HFFc6 (cell line): ENCODE results near the gene PIP4K2C. TPM values are rescaled to one million over a fixed set of nuclear protein-coding genes. Genes with fewer than 3 reads are reported as not detected.

Source experiments
- DNase-seq: peaks from one replicate; pipeline ENCODE4 v3.0.0-alpha.2; 2018
- H3K27ac Mint-ChIP-seq: 2 replicates; pipeline ENCODE4 v1.8.0; 2020; ENCODE audit warnings: mild to moderate bottlenecking, mixed read lengths
- H3K27me3 Mint-ChIP-seq: 2 replicates; pipeline ENCODE4 v1.8.0; 2021; ENCODE audit warnings: mild to moderate bottlenecking, moderate library complexity, mixed read lengths; ENCODE audit not compliant: insufficient read depth
- H3K36me3 Mint-ChIP-seq: 2 replicates; pipeline ENCODE4 v1.8.0; 2021; ENCODE audit warnings: low read depth, mixed read lengths
- H3K4me1 Mint-ChIP-seq: 2 replicates; pipeline ENCODE4 v1.8.0; 2020; ENCODE audit warnings: low read depth, mixed read lengths
- H3K4me3 Mint-ChIP-seq: 2 replicates; pipeline ENCODE4 v1.8.0; 2020; ENCODE audit warnings: mild to moderate bottlenecking, moderate library complexity, mixed read lengths
- H3K9me3 Mint-ChIP-seq: 2 replicates; pipeline ENCODE4 v1.8.0; 2020; ENCODE audit warnings: mild to moderate bottlenecking, mixed read lengths
- CTCF ChIP-seq: fragments of 200-600 bp; sonication (generic); IDR thresholded peaks from 2 replicates; pipeline ENCODE4 v1.5.0; 2021; ENCODE audit warnings: antibody characterized with exemption, mild to moderate bottlenecking
- total RNA-seq, 6 experiments: library from RNA; stranded (reverse); fragmentation: NEBNext Ultra II Directional; extraction: Animal tissue kit (Norgen Biotek cat#: 25700); gene quantifications; 2 replicates in 1 of 6; 3 replicates in 5 of 6; pipeline ENCODE4 v1.2.3, GENCODE V29; 2021

The PIP4K2C gene
- total RNA-seq, 6 experiments from 2014 or later = 21.1 to 33.1 (median 24.3) TPM

GRCh38 chr12:57603324-57603723 lies 12.3 kb downstream of the PIP4K2C start:
- peak overlapping the region; percentile 91; the same call in 1 of the 2 replicates for H3K27ac Mint-ChIP-seq
- peaks cover 3% of the 10 kb centered on the region; the same call in 1 of the 2 replicates for H3K27me3 Mint-ChIP-seq
- no peaks in the 10 kb centered on the region for H3K9me3 Mint-ChIP-seq
- H3K36me3 Mint-ChIP-seq = no peaks in the 10 kb centered on the region; the same call in 1 of the 2 replicates
- peak overlapping the region; percentile 90 for H3K4me3 Mint-ChIP-seq
- DNase-seq = no peak
- peaks cover 21% of the 10 kb centered on the region for H3K4me1 Mint-ChIP-seq
- no peak for TF ChIP-seq CTCF

GRCh38 chr12:57603815-57604453 lies 12.9 kb downstream of the PIP4K2C start:
- no peaks in the 10 kb centered on the region; the same call in 1 of the 2 replicates for H3K36me3 Mint-ChIP-seq
- no peaks in the 10 kb centered on the region for H3K9me3 Mint-ChIP-seq
- H3K27ac Mint-ChIP-seq = peak overlapping the region; percentile 91
- H3K4me1 Mint-ChIP-seq = peaks cover 21% of the 10 kb centered on the region
- H3K4me3 Mint-ChIP-seq = peak overlapping the region; percentile 90
- H3K27me3 Mint-ChIP-seq = peaks cover 3% of the 10 kb centered on the region; the same call in 1 of the 2 replicates
- no peak for TF ChIP-seq CTCF
- DNase-seq = peak; percentile 45

- Mint-ChIP-seq H3K36me3 (no peaks in the 10 kb centered on the region; the same call in 1 of the 2 replicates), H3K27me3 (peaks cover 3% of the 10 kb centered on the region), H3K4me1 (peaks cover 21% of the 10 kb centered on the region), H3K4me3 (peak within 1 kb of the TSS; percentile 90), H3K27ac (peak within 1 kb of the TSS; percentile 91), H3K9me3 (no peaks in the 10 kb centered on the region)
- TF ChIP-seq CTCF = no peak; the same call in 1 of the 2 replicates
- no peak for DNase-seq
Observed at GRCh38 chr12:57604454-57604991, 13.5 kb downstream of the PIP4K2C start, which contains the start of gene DTX3. TSS of gene DTX3 (plus strand) at chr12:57604824. CDS start at chr12:57606518, 1,694 bp downstream.

- Mint-ChIP-seq H3K27ac (peak overlapping the region; percentile 91), H3K9me3 (no peaks in the 10 kb centered on the region)
- TF ChIP-seq CTCF = no peak
Observed at GRCh38 chr12:57604992-57605810, 14.2 kb downstream of the PIP4K2C start.

GRCh38 chr12:57605811-57606311 lies 14.9 kb downstream of the PIP4K2C start:
- Mint-ChIP-seq H3K27me3 (peaks cover 4% of the 10 kb centered on the region), H3K27ac (peak overlapping the region; percentile 91), H3K4me3 (peak overlapping the region; percentile 90), H3K4me1 (peaks cover 26% of the 10 kb centered on the region), H3K9me3 (no peaks in the 10 kb centered on the region), H3K36me3 (no peaks in the 10 kb centered on the region; the same call in 1 of the 2 replicates)
- DNase-seq = no peak
- no peak for TF ChIP-seq CTCF

More at GRCh38 chr12:57604992-57605810, 14.2 kb downstream of the PIP4K2C start:
- H3K4me3 Mint-ChIP-seq = peak overlapping the region; percentile 90
- H3K4me1 Mint-ChIP-seq = peaks cover 22% of the 10 kb centered on the region
- no peaks in the 10 kb centered on the region; the same call in 1 of the 2 replicates for H3K36me3 Mint-ChIP-seq
- peaks cover 3% of the 10 kb centered on the region for H3K27me3 Mint-ChIP-seq
- no peak for DNase-seq
